COLO668 (cell line): ENCODE measurements around the gene IGSF8.

Experiments
- DNase-seq: peaks from one replicate; lab custom pipeline; 2025; ENCODE audit not compliant: unreplicated experiment; lab: John Stamatoyannopoulos, UW

Gene IGSF8

GRCh38 chr1:160089883-160090282, 8.5 kb downstream of the IGSF8 start:
- DNase-seq = no peak

DNA sequence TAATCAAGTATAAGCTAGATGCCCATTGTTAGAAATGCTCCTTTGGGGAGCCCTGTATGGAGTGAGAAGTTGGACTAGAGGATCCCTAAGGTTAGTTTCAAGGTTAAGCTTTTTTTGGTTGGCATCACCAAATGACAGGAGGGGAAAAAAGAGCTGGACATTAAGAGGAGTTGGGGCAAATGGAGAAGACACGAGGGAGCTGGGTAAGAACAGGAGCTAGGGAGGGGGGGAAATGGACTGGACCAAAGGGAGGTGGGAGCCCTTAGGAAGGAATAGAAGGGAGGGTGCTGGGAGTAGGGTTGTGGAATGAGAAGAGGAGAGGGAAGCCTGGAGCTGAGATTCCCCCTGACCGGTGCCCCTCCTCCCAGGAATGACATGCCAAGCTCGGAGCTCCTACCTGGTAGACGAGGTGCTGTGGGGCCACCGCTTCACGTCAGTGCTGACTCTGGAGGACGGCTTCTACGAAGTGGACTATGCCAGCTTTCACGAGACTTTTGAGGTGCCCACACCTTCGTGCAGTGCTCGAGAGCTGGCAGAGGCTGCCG, 11.2 kb downstream of the IGSF8 start:
- DNase-seq = no peak

- DNase-seq = no peak
These were observed 11.9 kb downstream of the IGSF8 start for GRCh38 chr1:160086456-160086892.

DNA sequence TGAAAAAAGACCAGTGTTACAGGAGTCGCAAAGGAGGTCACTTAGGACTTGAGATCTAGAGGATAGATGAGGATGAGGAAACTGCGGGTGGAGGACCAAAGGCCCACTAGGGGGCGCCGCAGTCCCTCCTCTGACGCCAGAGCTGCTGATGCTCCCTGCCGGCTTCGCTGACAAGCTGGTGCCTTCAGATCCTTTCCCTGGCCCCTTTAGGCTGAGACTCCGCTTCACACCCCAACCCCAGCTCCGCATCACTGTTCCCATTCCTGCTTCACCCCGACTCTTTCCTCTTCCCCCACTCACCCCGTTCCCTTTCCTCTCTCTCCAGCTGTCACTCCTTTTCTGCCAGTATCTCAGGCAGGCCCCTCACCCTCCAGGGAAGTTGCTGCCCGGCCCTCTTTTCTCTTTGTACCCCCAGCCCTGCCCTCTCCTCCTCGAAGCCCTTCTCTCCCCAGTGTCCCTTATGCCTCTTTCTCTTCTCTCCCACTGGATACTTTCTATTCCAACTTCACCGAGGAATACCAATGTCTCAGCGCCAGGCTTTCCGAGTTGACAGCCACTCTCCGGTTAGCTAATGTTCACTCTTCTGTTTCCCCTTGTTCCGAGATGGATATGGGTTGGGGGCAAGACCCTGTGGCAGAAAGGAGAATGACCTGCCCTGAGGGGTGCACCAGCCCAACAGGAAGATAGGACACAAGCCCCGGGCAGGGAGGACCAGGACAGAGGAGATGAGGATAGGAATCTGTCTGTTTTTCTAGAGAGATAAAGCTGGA, 12.5 kb downstream of the IGSF8 start:
- DNase-seq = peak; percentile 75

GRCh38 chr1:160084771-160085321, 13.6 kb downstream of the IGSF8 start:
- DNase-seq = no peak

GRCh38 chr1:160083968-160084770, 14.2 kb downstream of the IGSF8 start:
- peak; percentile 89 for DNase-seq

- no peak for DNase-seq
These were observed 15.5 kb downstream of the IGSF8 start for GRCh38 chr1:160082926-160083325.

DNA sequence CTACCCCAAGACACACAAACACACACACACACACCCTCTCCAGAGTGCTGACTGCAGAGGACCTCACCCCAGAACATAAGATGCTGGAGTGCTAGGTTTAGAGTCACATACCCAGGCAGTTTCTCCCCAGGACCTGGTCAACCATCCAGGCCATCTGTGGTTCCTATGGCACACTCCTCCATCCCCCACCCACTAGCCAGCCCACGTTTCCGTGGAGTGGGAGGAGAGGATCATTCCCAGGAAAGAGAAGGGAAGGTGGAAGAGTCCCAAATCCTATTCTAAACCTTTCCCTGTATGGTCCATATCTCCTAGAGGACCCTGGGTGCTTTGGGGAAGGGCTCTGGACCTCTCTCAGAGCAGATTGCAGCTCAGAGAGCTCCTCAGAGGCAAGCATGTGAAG, 15.9 kb downstream of the IGSF8 start:
- no peak for DNase-seq

- no peak for DNase-seq
These were observed 17.0 kb downstream of the IGSF8 start, which contains the start of gene KCNJ9 for GRCh38 chr1:160081261-160081936. KCNJ9 (plus strand) TSS chr1:160081538; CDS start chr1:160084031, 2,493 bp downstream.

DNA sequence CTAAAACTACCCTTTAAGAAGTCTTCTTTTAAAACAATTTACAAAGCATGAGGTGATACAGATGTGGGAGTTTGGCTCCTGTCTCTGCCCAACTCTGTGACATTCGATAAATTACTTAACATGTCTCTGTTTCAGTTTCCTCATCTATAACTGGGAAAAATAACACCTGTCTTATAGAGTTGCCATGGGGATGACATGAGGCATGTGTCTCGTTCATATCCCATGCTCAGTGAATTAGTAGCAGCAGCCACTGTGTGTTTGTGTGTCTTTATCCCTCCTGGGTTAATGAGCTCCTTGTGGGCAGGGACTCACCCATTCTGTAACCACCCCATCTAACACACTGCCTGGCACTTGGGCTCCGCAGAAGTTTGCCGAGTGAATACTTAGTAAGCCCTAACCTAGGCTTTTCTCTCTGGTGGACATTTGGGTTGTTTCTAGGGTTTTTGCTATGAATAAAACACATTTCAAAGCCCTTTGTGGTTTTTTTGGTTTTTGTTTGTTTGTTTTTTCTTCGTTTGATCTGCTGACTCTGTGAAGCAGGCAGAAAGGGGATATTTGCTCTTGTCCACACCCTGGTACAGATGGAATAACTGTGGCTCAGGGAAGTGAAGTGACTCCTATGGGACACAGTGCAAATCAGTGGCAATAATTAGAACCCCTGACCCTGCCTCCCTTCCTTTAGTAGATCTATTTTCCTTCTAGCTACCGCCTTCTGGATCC, 17.9 kb downstream of the IGSF8 start:
- no peak for DNase-seq

- no peak for DNase-seq
These were observed 19.0 kb downstream of the IGSF8 start for GRCh38 chr1:160079448-160079847.

GRCh38 chr1:160078512-160079195, 19.8 kb downstream of the IGSF8 start:
- peak; percentile 23 for DNase-seq

DNA sequence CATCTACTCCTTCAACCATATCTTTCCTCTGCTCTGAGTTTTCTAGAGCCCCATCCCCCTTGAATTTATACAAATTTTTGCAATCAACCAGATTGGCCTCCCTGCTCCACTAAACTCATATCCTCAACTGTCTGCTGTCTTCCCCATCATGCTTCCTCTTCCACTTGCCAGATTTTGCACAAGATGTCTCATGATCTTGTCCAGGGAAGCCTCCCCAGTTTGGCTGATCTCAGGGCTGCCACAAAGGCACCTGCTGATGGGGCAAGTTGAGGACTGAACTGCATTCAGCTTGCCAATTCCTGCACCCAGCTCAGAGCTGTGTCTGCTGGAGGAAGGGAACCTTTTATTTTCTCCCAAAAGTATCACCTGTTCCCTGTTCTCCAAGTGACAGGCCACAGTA, 20.9 kb downstream of the IGSF8 start:
- no peak for DNase-seq

GRCh38 chr1:160076295-160076694, 22.1 kb downstream of the IGSF8 start:
- no peak for DNase-seq

DNA sequence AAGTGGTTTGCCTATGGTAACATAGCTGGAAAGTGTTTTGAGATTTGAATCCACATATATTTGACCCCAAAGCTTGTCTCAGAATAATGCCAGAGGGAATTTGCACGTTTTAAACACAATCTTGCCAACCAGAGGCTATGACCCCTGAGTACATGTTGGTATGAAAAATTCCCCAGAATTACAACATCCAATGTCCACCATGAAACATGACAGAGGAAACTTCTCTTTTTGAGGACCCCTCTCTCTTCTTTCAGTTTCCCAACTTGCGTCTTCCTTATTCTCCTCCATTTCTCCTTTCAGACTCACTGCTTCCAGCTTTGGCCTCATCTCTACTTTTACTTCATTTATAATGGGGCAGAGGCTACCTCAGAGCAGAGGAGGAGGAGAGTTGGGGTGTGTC, 22.6 kb downstream of the IGSF8 start:
- no peak for DNase-seq

- no peak for DNase-seq
These were observed 23.6 kb downstream of the IGSF8 start for GRCh38 chr1:160074865-160075264.

DNA sequence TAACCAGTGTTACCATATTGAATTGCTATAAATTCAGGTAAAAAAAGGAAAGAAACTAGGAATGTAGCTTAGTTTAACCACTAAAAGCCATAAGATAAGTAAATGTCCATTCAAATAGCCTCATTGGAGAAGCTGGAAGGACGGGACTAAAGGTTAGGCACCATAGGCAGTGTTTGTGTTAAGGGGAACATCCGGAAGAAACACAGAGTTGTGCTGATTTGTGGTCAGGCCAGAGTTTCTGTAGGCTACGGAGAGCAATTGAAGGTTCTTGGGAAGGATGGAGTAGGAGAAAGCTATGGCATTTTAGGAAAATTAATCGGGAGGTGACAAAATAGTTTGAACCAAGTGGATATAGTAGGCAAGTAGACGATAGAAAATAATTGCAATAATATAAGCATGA, 27.1 kb downstream of the IGSF8 start:
- no peak for DNase-seq

GRCh38 chr1:160070243-160071163, 27.9 kb downstream of the IGSF8 start:
- peak; percentile 26 for DNase-seq
